SK-N-SH (cell line): ENCODE results near the gene TULP1. TPM values are rescaled to one million over a fixed set of nuclear protein-coding genes. Genes with fewer than 3 reads are reported as not detected.

ENCODE experiments used
- CTCF ChIA-PET: fragments of 300-600, 350-600 bp; formaldehyde crosslinking; extraction: SDS; loops from one replicate; lab custom pipeline; 2021; lab: Yijun Ruan, JAX
- POLR2A ChIA-PET: fragments of 350-600 bp; sonication (Branson Sonifier 250); formaldehyde crosslinking; extraction: SDS; loops from one replicate; lab custom pipeline; 2020; ENCODE audit warnings: antibody characterized with exemption, inconsistent platforms; lab: Yijun Ruan, JAX
- DNase-seq: peaks from one replicate; pipeline ENCODE4 v3.0.0; 2012
- H2AFZ ChIP-seq: fragments of 200-600 bp; sonication (generic); 2 replicates; pipeline ENCODE4 v1.8.1; 2016; ENCODE audit warnings: antibody characterized with exemption, mild to moderate bottlenecking, low read depth
- H3F3A ChIP-seq: fragments of 200-600 bp; sonication (generic); replicated peaks from 2 replicates; pipeline ENCODE3; 2016; ENCODE audit warnings: antibody characterized with exemption, mild to moderate bottlenecking; ENCODE audit not compliant: insufficient read depth
- H3K27ac ChIP-seq, 2 experiments: fragments of 200-500 bp in 1 of 2; fragments of 200-600 bp in 1 of 2; sonication (Bioruptor generic) in 1 of 2; sonication (generic), shearing (Covaris generic) in 1 of 2; 2 replicates each; pipeline versions ENCODE4 v1.5.1 to v1.6.1; 2014 to 2016; ENCODE audit warnings: low read depth in 2 of 2, inconsistent platforms in 1 of 2, low read length in 1 of 2, mild to moderate bottlenecking in 1 of 2, mixed read lengths in 1 of 2
- H3K27me3 ChIP-seq: fragments of 200-600 bp; sonication (generic), shearing (Covaris generic); 2 replicates; pipeline ENCODE4 v1.6.1; 2016; ENCODE audit warnings: mixed run types; ENCODE audit not compliant: insufficient read depth
- H3K36me3 ChIP-seq, 2 experiments: fragments of 200-500 bp in 1 of 2; fragments of 200-600 bp in 1 of 2; sonication (Bioruptor generic) in 1 of 2; sonication (generic) in 1 of 2; replicated peaks in 1 of 2; 2 replicates each; pipeline versions ENCODE3 to v1.5.1; 2014 to 2016; ENCODE audit warnings: low read length in 1 of 2, mild to moderate bottlenecking in 1 of 2; ENCODE audit not compliant: insufficient read depth in 2 of 2, control insufficient read depth in 1 of 2
- H3K4me1 ChIP-seq, 2 experiments: fragments of 200-500 bp in 1 of 2; fragments of 200-600 bp in 1 of 2; sonication (Bioruptor generic) in 1 of 2; sonication (generic), shearing (Covaris generic) in 1 of 2; 2 replicates each; pipeline versions ENCODE4 v1.5.1 to v1.6.1; 2014 to 2016; ENCODE audit warnings: low read depth in 1 of 2, low read length in 1 of 2, mixed run types in 1 of 2; ENCODE audit not compliant: insufficient read depth in 2 of 2, control insufficient read depth in 1 of 2
- H3K4me2 ChIP-seq: fragments of 200-600 bp; sonication (generic), shearing (Covaris generic); 2 replicates; pipeline ENCODE4 v1.6.1; 2017; ENCODE audit warnings: mixed run types
- H3K4me3 ChIP-seq, 2 experiments: fragments of 200-500 bp in 1 of 2; fragments of 200-600 bp in 1 of 2; sonication (Bioruptor generic) in 1 of 2; sonication (generic), shearing (Covaris generic) in 1 of 2; 2 replicates each; pipeline versions ENCODE4 v1.5.1 to v1.8.1; 2014 to 2016; ENCODE audit warnings: low read depth in 2 of 2, inconsistent platforms in 1 of 2, low read length in 1 of 2, mild to moderate bottlenecking in 1 of 2, mixed read lengths in 1 of 2, moderate library complexity in 1 of 2
- H3K79me2 ChIP-seq: fragments of 200-600 bp; sonication (generic); 2 replicates; pipeline ENCODE4 v1.8.1; 2017; ENCODE audit warnings: mild to moderate bottlenecking; ENCODE audit not compliant: insufficient read depth
- H3K9ac ChIP-seq: fragments of 200-600 bp; sonication (generic); 2 replicates; pipeline ENCODE4 v1.6.1; 2017; ENCODE audit warnings: mixed run types
- H3K9me2 ChIP-seq: fragments of 200-600 bp; sonication (generic); 2 replicates; pipeline ENCODE4 v1.6.1; 2017; ENCODE audit warnings: mixed run types
- H3K9me3 ChIP-seq: fragments of 200-600 bp; sonication (generic); 2 replicates; pipeline ENCODE4 v1.6.1; 2017; ENCODE audit warnings: mixed run types, mild to moderate bottlenecking, moderate library complexity
- H4K20me1 ChIP-seq: fragments of 200-600 bp; sonication (generic); 2 replicates; pipeline ENCODE4 v1.6.1; 2017; ENCODE audit warnings: mild to moderate bottlenecking, mixed run types; ENCODE audit not compliant: insufficient read depth
- FOXM1 ChIP-seq: IDR thresholded peaks from 2 replicates; pipeline ENCODE4 v1.4.0; 2012; ENCODE audit warnings: low read depth, mild to moderate bottlenecking
- GABPA ChIP-seq: IDR thresholded peaks from 2 replicates; pipeline ENCODE4 v1.4.0; 2012; ENCODE audit warnings: low read depth, mild to moderate bottlenecking
- JUND ChIP-seq: IDR thresholded peaks from 2 replicates; pipeline ENCODE4 v1.4.0; 2012
- MXI1 ChIP-seq: IDR thresholded peaks from 2 replicates; pipeline ENCODE4 v1.6.1; 2012; ENCODE audit warnings: mild to moderate bottlenecking, low read depth, low read length, improper control_type of control experiment
- NFIC ChIP-seq: IDR thresholded peaks from 2 replicates; pipeline ENCODE4 v1.4.0; 2012; ENCODE audit warnings: borderline replicate concordance
- NRF1 ChIP-seq: IDR thresholded peaks from 2 replicates; pipeline ENCODE4 v1.6.1; 2012; ENCODE audit warnings: low read depth, mild to moderate bottlenecking, low read length
- RAD21 ChIP-seq: IDR thresholded peaks from 2 replicates; pipeline ENCODE4 v1.6.1; 2012; ENCODE audit warnings: mild to moderate bottlenecking, low read length
- REST ChIP-seq: IDR thresholded peaks from 2 replicates; pipeline ENCODE4 v1.6.1; 2012; ENCODE audit warnings: mild to moderate bottlenecking, low read depth, low read length, moderate library complexity
- RXRA ChIP-seq: IDR thresholded peaks from 2 replicates; pipeline ENCODE4 v1.4.0; 2012; ENCODE audit warnings: low read depth, mild to moderate bottlenecking, borderline replicate concordance
- SMC3 ChIP-seq: IDR thresholded peaks from 2 replicates; pipeline ENCODE4 v1.6.1; 2012; ENCODE audit warnings: low read depth, low read length, improper control_type of control experiment
- TAF1 ChIP-seq: IDR thresholded peaks from 2 replicates; pipeline ENCODE4 v1.6.1; 2012; ENCODE audit warnings: low read depth, mild to moderate bottlenecking, low read length, moderate library complexity, borderline replicate concordance
- TEAD4 ChIP-seq: IDR thresholded peaks from 2 replicates; pipeline ENCODE4 v1.4.0; 2012; ENCODE audit warnings: mild to moderate bottlenecking, borderline replicate concordance; ENCODE audit not compliant: insufficient read depth
- USF1 ChIP-seq: IDR thresholded peaks from 2 replicates; pipeline ENCODE4 v1.4.0; 2012; ENCODE audit warnings: low read depth, borderline replicate concordance
- YY1 ChIP-seq: IDR thresholded peaks from 2 replicates; pipeline ENCODE4 v1.4.0; 2012; ENCODE audit warnings: low read depth, mild to moderate bottlenecking
- WGBS: methylation state at CpG from one replicate; pipeline ENCODE4 v1.1.6; 2017; ENCODE audit warnings: low lambda C conversion rate; 5-methylcytosine and 5-hydroxymethylcytosine counted together
- polyA plus RNA-seq, 3 experiments: library from polyadenylated mRNA; depleted of rRNA; stranded (reverse); fragments of >200 nt; gene quantifications; 2 replicates each; pipeline ENCODE4 v1.2.3, GENCODE V29; 2012

The TULP1 gene
- polyA plus RNA-seq, 1 of the 3 experiments (the other 2 are of a cell fraction): not detected

GRCh38 chr6:35483893-35484645 lies 28.6 kb downstream of the TULP1 start:
- ChIA-PET POLR2A (no interaction called here), CTCF (interaction anchor here (2.1 kb wide), 1 partner anchor 141 kb away, joined by 5 read pairs; no protein-coding TSS in a partner anchor)
- Histone ChIP-seq H3K27me3 (no peaks in the 10 kb centered on the region), H3K79me2 (peaks cover 13% of the 10 kb centered on the region; the same call in 1 of the 2 replicates), H3K36me3 (no peaks in the 10 kb centered on the region), H3K4me1 (peaks cover 10 to 14% of the 10 kb centered on the region in 2 experiments; a peak in 2 of 4 replicates), H3K9me3 (no peaks in the 10 kb centered on the region), H3K9me2 (no peaks in the 10 kb centered on the region), H3K4me3 (no peak overlapping the region), H3F3A (peaks cover 2% of the 10 kb centered on the region), H2AFZ (no peak overlapping the region), H3K9ac (no peak overlapping the region), H3K4me2 (no peak overlapping the region), H3K27ac (no peak overlapping the region), H4K20me1 (no peaks in the 10 kb centered on the region)
- no peak for TF ChIP-seq MXI1
- no peak for TF ChIP-seq USF1
- no peak for TF ChIP-seq FOXM1
- TF ChIP-seq RAD21: no peak
- no peak for TF ChIP-seq NFIC
- TF ChIP-seq RXRA: no peak
- TF ChIP-seq JUND: no peak
- no peak for TF ChIP-seq SMC3
- TF ChIP-seq TAF1: no peak
- no peak for TF ChIP-seq TEAD4
- TF ChIP-seq REST: no peak
- TF ChIP-seq GABPA: no peak
- TF ChIP-seq YY1: no peak
- no peak for TF ChIP-seq NRF1
- WGBS: 94% methylated on average over 13 of the region's 13 CpGs
- no peak for DNase-seq
